HG03432 (cell line): ENCODE data around the gene TRPV5.

ENCODE experiments used
- ATAC-seq: cut with Tn5 transposase; IDR thresholded peaks from one replicate; pipeline ENCODE4 v1.9.1; 2021; ENCODE audit warnings: mild to moderate bottlenecking, moderate library complexity; ENCODE audit not compliant: unreplicated experiment

The TRPV5 gene

DNA sequence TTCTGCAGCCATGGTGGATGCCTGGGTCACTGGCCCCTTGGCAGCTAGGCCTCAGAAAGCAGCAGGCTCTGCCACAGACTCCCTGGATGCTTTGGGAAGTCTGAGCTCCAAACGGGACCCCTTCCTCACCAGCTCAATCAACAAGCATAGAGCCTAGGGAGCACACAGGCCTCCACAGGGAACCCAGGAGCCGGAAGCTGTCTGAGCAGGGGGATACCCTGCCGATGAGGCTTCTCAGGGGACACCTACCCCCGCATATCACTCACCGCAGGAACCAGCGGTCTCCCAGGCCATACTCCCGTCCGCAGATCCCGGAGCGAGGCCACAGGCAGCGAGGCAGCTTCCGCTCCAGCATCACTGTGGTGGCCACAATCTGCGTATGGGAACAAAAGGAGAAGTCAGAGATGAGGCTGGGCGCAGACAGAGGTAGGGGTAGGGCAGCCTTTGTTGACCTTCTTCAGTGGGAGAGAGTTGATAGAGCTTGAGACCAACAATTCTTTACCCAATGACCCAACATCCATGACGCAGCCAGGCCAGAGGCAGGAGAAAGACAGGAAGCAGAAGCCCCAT, 61.4 kb downstream of the TRPV5 start:
- ATAC-seq, result no peak

DNA sequence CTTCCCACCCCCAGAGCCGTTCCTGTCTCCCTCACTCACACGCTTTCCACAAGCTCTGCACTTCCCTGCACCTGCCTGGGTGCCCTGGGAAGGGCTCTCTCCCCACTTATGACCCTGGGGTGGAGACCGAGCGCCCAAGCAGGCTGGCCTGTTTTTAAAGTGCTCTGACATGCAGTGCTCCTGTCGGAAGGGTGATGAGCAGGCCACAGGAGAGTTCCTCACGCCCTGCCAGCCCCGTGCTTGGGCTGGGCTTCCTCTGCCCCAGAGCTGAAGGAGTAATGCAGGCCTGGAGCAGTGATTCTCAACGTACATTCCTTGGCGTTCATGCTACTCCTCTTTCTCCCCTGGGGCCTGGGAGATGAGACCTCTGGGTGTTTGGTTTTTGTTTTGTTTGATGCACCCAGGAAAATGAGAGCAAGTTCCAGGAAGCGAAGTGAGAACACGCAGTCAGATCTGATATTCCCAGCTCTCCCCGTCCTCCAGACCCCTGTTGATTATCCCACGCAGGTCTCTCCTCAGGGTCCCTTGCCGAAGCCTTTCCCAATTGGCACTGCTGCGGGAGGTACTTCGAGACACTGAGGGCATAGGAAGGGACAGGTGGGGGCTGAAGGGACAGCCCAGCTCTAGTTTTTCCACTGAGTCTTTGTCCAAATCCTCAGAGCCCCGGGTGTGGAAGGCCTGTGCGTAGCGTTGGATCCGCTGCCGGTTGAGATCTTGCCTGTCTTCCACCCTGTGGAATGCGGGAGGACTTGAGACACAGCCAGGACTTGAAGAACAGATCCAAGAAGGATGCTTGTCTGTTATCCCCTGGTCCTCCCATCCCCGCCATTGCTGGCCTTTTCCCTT, 62.1 kb downstream of the TRPV5 start:
- ATAC-seq, result no peak

DNA sequence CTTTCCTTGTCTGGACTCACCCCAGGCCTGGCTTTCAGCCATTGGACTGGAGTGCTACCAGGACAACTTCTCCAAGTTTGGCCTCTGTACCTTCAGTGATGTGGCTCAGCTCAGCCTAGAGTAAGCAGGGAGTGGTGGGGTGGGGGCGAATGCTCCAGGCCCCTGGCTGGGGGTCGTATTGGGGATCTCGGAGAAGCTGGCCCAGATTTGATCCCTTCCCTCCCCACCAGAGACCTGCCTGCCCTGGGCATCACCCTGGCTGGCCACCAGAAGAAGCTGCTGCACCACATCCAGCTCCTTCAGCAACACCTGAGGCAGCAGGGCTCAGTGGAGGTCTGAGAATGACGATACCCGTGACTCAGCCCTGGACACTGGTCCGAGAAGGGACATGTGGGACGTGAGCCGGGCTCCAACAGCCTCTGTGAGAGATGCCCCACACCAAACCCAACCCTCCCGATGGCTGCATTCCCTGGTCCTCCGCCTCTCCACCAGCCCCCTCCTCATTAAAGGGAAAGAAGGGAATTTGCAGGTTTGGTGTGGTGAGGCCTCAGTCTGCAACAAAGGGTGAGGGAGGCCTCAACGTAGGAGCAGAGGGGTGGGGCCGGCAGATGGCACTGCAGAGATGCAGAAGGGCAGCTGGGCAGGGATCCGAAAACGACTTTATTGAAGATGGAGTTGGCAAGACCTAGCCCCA, 62.8 kb downstream of the TRPV5 start:
- ATAC-seq, result no peak

DNA sequence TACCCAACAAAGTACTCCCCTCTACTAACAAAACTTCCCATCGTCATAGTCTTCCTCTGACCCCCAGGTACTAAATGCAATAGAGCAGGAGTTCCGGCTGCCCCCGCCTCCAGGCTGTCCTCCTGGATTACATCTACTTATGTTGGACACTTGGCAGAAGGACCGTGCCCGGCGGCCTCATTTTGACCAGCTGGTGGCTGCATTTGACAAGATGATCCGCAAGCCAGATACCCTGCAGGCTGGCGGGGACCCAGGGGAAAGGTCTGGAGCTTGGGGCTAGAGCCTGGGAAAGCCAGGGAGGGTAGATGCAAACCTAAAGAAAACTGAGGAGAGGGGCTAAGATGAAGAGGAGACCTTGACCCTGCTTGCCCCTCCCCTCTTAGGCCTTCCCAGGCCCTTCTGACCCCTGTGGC, 63.4 kb downstream of the TRPV5 start:
- ATAC-seq, result no peak

DNA sequence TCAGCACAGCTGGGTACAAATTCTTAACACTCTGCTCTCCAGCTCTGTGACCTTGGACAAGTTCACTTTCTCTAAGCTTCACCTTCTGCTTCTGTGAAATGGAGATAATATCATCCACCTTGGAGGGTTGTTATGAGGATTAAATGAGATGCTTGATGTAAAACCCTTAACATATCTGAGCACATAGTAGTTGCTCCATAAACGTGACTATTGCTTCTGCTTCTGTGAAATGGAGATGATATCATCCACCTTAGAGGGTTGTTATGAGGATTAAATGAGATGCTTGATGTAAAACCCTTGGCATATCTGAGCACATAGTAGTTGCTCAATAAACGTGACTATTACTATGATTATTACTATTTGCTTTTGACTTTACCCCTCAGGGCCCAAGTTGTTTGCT, 64.1 kb downstream of the TRPV5 start:
- ATAC-seq, result no peak

DNA sequence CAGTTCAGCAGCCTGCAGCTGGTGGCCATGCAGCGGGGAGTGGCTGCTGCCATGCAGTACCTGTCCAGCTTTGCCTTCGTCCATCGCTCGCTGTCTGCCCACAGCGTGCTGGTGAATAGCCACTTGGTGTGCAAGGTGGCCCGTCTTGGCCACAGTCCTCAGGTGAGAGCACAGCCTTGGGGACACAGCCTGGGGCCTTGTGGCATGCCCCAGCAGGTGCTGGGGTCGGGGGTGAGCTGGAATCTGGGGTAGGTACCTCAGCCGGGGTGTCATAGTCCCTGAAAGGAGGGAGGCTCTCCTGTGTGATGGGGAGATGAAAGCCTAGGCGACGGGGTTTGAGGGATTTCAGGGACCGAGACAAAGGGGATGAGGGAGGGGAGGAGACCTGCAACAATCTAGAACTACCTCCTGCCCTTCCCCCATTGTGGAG, 64.5 kb downstream of the TRPV5 start:
- ATAC-seq, result no peak

DNA sequence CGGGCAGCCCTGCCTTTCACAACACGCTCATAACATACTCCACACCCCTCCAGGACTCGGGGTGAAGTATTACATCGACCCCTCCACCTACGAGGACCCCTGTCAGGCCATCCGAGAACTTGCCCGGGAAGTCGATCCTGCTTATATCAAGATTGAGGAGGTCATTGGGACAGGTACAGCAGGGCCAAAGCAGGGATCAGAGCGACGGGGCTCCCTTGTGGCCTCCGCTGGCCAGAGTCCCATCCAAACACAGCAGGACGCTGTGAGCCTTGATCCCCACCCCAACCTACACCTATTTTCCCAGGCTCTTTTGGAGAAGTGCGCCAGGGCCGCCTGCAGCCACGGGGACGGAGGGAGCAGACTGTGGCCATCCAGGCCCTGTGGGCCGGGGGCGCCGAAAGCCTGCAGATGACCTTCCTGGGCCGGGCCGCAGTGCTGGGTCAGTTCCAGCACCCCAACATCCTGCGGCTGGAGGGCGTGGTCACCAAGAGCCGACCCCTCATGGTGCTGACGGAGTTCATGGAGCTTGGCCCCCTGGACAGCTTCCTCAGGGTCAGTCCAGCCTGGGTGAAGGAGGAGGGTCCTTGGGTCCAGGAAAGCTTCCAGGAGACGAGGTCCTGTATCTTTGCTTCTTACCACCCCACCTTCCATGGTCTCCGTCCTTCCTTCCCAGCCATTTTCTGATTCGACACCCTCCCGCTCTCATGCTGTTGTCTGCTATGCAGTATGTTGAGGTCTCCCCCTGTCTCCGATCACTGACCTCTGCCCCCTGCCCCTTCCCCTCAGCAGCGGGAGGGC, 65.2 kb downstream of the TRPV5 start:
- no peak for ATAC-seq

DNA sequence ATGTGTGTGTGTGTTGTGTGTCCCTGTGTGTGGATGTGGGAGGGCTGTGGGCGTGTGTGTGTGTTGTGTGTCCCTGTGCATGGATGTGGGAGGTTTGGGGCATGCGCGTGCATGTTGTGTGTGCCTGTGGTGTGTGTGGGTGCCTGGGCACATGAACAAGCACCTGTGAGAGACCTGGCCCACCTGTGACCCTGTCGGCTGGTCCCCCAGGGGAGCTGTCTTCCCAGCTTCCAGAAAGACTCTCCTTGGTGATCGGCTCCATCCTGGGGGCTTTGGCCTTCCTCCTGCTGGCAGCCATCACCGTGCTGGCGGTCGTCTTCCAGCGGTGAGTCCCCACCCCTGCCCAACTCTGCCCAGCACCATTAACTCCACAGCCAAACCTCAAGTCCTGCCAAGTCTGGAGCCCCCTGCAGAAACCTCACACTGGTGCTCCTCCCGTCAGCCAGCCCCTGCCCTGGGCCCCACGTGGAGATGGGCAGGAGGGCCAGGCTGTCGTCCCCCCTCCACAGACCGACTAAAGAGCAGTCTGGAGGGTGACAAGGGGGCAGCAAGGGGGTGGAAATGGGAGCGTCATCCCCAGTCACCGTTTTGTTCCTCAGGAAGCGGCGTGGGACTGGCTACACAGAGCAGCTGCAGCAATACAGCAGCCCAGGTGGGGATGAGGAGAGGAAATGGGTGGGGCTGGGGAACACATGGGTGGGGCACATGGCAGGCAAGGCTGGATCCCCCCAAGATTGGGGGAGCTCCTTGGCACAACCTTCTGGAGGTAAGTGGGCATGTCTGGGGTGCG, 66.0 kb downstream of the TRPV5 start:
- no peak for ATAC-seq

DNA sequence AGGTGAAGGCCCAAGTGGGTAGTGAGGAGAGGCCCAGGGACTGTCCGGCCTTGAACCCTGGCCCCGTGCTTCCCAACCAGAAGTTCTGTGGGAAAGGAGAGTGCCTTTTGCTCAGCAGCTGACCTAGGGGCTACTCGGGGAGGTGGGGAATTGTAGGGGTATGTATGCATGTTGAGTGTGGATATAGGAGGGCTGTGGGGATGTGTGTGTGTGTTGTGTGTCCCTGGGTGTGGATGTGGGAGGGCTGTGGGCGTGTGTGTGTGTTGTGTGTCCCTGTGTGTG, 66.5 kb downstream of the TRPV5 start:
- no peak for ATAC-seq

DNA sequence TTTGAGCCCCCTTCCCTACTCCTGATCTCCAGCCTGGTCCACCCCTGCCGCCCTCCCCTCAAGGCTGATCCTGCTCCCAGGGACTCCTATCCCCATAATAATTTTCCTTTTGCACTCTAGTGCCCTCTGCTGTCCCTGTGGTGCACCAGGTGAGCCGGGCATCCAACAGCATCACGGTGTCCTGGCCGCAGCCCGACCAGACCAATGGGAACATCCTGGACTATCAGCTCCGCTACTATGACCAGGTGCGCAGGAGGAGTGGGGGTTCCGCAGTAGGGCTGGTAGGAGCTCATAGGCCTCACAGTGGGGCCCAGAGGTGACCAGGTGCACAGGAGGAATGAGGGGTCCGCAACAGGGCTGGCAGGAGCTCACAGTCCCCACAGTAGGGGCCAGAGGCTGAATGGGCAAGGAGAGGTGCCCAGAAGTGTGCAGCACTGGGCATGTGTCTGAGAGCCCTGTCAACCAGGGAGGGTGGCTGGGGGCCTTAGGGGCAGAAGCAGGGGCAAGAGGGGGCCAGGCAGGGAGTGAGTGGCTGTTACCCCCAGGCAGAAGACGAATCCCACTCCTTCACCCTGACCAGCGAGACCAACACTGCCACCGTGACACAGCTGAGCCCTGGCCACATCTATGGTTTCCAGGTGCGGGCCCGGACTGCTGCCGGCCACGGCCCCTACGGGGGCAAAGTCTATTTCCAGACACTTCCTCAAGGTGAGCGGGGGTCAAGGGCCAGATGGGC, 67.0 kb downstream of the TRPV5 start:
- ATAC-seq, result no peak

DNA sequence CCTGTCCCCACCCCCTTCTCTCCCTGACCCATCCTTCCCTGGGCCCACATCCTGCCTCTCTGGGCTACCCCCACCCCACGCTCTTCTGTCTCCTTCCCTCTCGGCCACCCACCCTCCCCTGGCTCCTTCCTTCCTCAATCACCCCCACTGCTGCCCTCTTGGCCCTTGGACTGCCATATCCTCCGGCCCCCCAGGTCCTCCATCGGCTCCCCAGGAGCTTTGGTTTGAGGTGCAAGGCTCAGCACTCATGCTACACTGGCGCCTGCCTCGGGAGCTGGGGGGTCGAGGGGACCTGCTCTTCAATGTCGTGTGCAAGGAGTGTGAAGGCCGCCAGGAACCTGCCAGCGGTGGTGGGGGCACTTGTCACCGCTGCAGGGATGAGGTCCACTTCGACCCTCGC, 67.8 kb downstream of the TRPV5 start:
- no peak for ATAC-seq

DNA sequence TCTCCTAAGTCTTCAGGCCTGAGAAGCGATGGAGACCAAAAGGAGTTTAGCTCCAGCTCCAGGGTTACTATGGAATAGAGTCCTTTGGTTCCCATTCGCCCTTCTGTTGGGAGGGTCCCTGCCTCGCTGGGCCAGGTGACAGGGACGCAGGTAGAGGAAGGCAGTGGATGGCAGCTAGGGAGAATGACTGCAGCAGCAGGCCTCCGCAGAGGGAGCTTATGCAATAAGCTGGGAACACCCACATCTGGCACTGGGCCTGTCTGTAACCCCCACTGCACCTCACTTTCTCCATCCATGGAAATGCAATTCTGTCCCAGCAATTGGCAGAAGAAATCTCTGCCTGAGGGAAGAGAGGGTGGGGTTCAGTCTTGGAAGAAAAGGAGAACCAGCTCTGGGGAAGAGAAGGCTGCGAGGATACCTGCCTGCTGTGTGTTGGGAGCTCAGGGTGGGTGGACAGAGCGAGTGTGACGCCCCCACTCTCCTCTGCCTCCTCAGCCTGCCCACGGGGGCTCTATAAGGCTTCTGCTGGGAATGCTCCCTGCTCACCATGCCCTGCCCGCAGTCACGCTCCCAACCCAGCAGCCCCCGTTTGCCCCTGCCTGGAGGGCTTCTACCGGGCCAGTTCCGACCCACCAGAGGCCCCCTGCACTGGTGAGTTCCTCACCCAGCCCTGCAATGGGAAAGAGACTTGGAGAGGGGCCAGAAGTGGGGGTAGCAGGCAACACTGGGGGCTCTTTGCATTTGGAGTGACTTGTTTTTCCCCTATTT, 68.4 kb downstream of the TRPV5 start:
- no peak for ATAC-seq

DNA sequence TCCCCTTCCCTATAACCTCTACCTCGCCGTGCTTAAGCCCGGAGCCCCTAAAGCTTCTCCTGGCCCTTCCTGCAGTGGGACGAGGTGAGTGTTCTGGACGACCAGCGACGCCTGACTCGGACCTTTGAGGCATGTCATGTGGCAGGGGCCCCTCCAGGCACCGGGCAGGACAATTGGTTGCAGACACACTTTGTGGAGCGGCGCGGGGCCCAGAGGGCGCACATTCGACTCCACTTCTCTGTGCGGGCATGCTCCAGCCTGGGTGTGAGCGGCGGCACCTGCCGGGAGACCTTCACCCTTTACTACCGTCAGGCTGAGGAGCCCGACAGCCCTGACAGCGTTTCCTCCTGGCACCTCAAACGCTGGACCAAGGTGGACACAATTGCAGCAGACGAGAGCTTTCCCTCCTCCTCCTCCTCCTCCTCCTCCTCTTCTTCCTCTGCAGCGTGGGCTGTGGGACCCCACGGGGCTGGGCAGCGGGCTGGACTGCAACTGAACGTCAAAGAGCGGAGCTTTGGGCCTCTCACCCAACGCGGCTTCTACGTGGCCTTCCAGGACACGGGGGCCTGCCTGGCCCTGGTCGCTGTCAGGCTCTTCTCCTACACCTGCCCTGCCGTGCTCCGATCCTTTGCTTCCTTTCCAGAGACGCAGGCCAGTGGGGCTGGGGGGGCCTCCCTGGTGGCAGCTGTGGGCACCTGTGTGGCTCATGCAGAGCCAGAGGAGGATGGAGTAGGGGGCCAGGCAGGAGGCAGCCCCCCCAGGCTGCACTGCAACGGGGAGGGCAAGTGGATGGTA, 69.5 kb downstream of the TRPV5 start:
- ATAC-seq, result no peak

DNA sequence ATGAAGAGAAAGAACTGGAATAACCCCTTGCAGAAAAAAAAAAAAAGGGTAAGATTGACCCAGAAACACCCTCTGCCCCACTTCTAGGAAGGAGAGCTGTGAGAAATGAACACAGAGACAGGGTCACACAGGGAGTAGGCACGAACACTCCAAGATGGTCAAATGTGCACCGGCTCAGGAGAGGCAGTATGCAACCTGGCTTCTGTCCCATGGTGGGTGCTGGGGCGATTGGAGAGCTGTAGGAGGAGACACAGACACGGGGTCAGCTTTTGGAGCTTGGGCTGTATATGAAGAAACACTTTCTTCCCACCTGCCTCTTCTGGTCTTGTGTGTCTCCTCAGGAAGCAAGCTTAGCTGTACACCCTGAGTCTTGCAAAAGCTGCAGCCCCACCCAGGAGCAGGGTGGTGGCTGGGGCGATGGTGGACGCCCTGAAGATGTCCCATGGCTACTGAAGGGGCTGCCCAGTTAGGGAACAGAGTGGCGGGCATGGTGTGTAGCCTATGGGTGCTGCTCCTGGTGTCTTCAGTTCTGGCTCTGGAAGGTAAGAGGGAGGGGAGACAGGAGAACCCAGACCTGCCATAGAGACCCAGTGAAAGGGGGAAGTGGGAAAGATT, 70.7 kb downstream of the TRPV5 start:
- ATAC-seq, result no peak

DNA sequence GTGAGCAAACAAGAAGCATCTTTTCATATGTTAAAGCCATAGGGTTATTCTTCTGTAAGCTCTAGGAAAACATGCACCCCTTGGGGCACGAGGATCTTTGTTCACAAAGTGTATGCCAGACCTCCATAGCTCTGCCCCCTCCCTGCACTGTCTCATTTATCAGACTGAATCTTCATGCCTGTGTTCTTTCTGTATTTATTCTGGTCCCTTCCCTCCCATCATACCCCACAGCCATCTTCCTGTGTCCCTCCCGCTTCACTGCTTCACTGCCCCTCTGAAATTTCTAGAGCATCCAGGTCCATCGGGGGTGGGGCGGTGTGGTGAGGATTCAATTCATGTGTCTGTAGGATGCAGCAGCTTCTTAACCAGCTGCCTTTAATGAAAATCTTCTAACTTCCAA, 71.2 kb downstream of the TRPV5 start:
- no peak for ATAC-seq

DNA sequence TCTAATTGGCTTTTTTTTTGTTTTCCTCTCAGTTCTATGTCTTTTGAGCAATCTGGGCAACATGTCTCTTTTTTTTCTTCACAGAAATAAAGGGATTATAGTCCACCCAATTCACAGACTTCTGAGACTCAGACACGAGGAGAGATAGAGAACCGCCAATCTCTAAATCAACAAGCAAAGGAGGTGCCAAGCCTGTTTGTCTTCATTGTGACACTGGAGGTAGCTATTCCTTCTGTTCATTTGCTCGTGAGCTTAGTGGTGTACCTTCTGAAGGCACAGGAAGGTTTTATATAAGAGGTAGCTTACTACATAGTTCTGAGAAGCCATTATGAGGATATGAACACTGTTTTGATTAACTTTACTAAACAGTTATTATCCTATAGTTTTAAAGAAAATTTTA, 72.6 kb downstream of the TRPV5 start:
- no peak for ATAC-seq

DNA sequence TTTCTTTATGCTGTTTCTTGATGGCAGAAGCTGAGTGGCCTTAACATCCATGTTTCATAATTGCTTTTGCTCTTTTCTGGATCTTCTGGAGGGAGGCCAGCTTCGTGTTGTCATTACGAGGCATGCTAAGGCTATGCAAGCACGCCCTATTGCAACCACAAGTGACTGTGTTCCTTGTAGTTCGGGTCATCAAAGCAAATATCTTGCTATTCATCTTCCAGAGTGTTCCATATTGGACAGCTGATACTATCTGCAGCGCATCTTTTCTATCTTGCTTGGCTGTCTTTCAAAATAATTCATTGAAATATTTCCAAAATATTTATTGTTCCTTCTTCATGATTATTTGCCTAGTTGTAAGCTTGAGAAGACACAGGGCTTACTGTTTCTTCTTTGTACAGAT, 73.7 kb downstream of the TRPV5 start:
- no peak for ATAC-seq

DNA sequence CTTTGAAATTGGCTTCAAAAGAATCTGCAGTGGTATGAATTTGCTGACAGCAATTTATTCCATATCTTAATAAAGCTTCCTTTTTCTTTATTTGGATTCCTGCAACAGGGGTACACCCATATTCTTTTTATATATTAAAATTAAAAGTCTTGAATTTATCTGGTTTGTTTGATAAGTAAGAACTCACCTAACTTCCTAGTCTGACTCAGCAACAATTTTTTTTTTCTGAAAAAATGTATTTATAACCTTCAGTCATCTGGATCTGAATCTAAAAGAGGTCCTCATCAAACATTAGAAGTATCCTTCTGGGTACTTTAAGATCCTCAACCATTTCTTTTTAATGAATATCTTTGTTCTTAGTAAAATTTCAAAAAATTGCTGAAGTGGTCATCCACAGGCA, 74.1 kb downstream of the TRPV5 start:
- ATAC-seq, result no peak
